Thymus (tissue), 11 donors: ENCODE measurements around the gene ADGRB3. TPM values are rescaled to one million over a fixed set of nuclear protein-coding genes. Genes with fewer than 3 reads are reported as not detected.

ENCODE experiments used
- DNase-seq, 9 donors: peaks; one replicate each; pipeline ENCODE4 v3.0.0-alpha.2; 2013; ENCODE audit warnings: low spot score in 9 of 9, low read depth in 6 of 9, missing footprints in 1 of 9
- H3K27ac ChIP-seq, 2 donors: one replicate each; pipeline ENCODE4 v1.5.1; 2013; ENCODE audit warnings: control low read depth in 1 of 2, low read depth in 1 of 2, low read length in 1 of 2, mild to moderate bottlenecking in 1 of 2, moderate library complexity in 1 of 2
- H3K27me3 ChIP-seq, 2 donors: one replicate each; pipeline ENCODE4 v1.5.1; 2013; ENCODE audit warnings: low read length in 1 of 2; ENCODE audit not compliant: control insufficient read depth in 2 of 2, insufficient read depth in 1 of 2
- H3K36me3 ChIP-seq, 2 donors: one replicate each; pipeline ENCODE4 v1.5.1; 2013; ENCODE audit warnings: low read length in 1 of 2, mild to moderate bottlenecking in 1 of 2, moderate library complexity in 1 of 2; ENCODE audit not compliant: control insufficient read depth in 2 of 2, insufficient read depth in 2 of 2
- H3K4me1 ChIP-seq, 2 donors: one replicate each; pipeline ENCODE4 v1.5.1; 2013; ENCODE audit warnings: low read length in 2 of 2; ENCODE audit not compliant: control insufficient read depth in 2 of 2, insufficient read depth in 2 of 2
- H3K4me3 ChIP-seq, 2 donors: one replicate each; pipeline ENCODE4 v1.5.1; 2013; ENCODE audit warnings: low read length in 2 of 2, control low read depth in 1 of 2, mild to moderate bottlenecking in 1 of 2
- H3K9me3 ChIP-seq, 2 donors: one replicate each; pipeline ENCODE4 v1.5.1; 2013; ENCODE audit warnings: low read length in 1 of 2, mild to moderate bottlenecking in 1 of 2; ENCODE audit not compliant: control insufficient read depth in 2 of 2, insufficient read depth in 1 of 2
- WGBS: extraction: QIAGEN DNeasy Blood & Tissue Kit; methylation state at CpG from one replicate; pipeline ENCODE4 v1.1.7; 2013; 5-methylcytosine and 5-hydroxymethylcytosine counted together
- polyA plus RNA-seq: library from polyadenylated mRNA; stranded (reverse); fragments of 200-250 nt; gene quantifications from one replicate; pipeline ENCODE4 v1.2.3, GENCODE V29; 2013
- total RNA-seq: library from RNA; stranded (reverse); fragments of 120-200 nt; gene quantifications from one replicate; pipeline ENCODE4 v1.2.4, GENCODE V29; 2013
- donor health status: healthy.

ADGRB3 gene
- total and polyA plus RNA-seq, 2 donors = 0.09 TPM

- H3K36me3 ChIP-seq = no peaks in the 10 kb centered on the region
- H3K4me3 ChIP-seq = no peak overlapping the region
- H3K27ac ChIP-seq = no peak overlapping the region
- WGBS = 95% methylated on average over 5 of the region's 5 CpGs
- no peaks in the 10 kb centered on the region for H3K27me3 ChIP-seq
- no peak for DNase-seq
- no peaks in the 10 kb centered on the region for H3K9me3 ChIP-seq
- no peaks in the 10 kb centered on the region for H3K4me1 ChIP-seq
These were observed 703.5 kb downstream of the ADGRB3 start for GRCh38 chr6:69338431-69339162.

GRCh38 chr6:69339163-69339550 is 704.1 kb downstream of the ADGRB3 start:
- DNase-seq = no peak
- Histone ChIP-seq H3K36me3 (no peaks in the 10 kb centered on the region), H3K4me3 (no peak overlapping the region), H3K27ac (no peak overlapping the region), H3K9me3 (no peaks in the 10 kb centered on the region), H3K27me3 (no peaks in the 10 kb centered on the region), H3K4me1 (no peaks in the 10 kb centered on the region)
- WGBS = 89% methylated on average over 6 of the region's 6 CpGs

DNA sequence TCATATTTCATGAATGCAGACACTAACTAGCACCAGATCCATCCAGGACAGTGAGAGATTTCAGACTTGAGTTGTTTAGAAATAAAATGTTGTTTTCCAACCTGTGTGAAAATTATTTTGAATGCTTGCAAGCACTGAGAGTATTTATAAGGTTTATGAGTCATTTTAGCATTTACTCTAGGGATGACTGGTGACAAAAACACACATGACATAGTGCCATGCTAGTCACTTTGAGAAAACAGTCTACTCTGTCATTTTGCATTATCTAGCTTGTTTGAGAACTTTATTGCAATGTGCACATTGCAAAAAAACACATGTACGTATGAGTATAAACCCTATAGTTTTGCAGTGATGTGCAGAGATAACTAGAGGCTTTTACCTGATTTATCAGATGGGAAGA is 705.1 kb downstream of the ADGRB3 start:
- no peak for DNase-seq
- no peaks in the 10 kb centered on the region for H3K27me3 ChIP-seq
- WGBS = 91% methylated on average over 1 of the region's 1 CpG

DNA sequence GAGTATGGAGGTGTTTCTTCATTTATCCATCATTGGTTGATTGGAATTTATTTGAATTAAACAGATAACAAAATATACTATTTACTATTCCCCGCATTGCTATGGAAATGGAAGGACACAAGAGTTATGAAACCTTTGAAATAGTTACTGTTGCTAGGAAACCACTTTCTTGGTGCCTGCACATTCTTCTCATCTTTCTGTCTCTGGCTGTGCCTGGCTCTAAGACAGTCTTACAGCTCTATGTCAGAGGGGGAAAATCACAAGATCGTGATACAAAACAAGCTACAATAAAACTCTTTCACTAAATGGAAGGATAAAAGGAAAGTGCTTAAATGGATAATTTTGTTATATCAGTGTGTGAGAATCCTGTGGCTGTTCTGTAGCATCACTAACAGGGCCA is 708.8 kb downstream of the ADGRB3 start:
- no peak for DNase-seq
- WGBS = 91% methylated on average over 2 of the region's 2 CpGs
- no peak overlapping the region for H3K27ac ChIP-seq

More for the DNA sequence above, 705.1 kb downstream of the ADGRB3 start:
- Histone ChIP-seq H3K4me1 (no peaks in the 10 kb centered on the region), H3K36me3 (no peaks in the 10 kb centered on the region), H3K9me3 (no peaks in the 10 kb centered on the region), H3K4me3 (no peak overlapping the region), H3K27ac (no peak overlapping the region)

DNA sequence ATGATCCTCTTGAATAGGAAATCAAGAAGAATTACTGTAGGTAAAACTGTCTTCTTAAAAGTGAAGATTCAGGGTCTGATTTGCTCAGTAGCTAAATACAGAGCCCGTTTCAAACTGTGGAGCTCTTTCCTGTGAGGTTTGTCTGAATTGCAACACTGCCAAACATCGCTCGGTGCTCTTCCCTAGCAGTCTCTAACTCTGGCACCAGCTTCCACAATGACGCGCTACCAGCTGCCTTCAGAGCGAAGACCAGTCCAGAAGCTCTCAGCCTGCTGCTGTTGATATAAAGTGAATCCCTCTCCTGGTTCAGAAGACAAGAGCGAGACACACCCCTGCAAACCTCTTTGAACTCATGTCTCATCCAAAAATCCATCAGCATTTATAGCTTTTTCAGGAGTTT is 714.7 kb downstream of the ADGRB3 start:
- H3K27ac ChIP-seq = no peak overlapping the region
- no peaks in the 10 kb centered on the region for H3K27me3 ChIP-seq
- no peak for DNase-seq
- no peaks in the 10 kb centered on the region for H3K9me3 ChIP-seq
- no peak overlapping the region for H3K4me3 ChIP-seq
- WGBS = 83% methylated on average over 7 of the region's 7 CpGs
- no peaks in the 10 kb centered on the region for H3K36me3 ChIP-seq
- H3K4me1 ChIP-seq = no peaks in the 10 kb centered on the region

More for the DNA sequence above, 708.8 kb downstream of the ADGRB3 start:
- Histone ChIP-seq H3K27me3 (no peaks in the 10 kb centered on the region), H3K4me3 (no peak overlapping the region), H3K36me3 (no peaks in the 10 kb centered on the region), H3K9me3 (no peaks in the 10 kb centered on the region), H3K4me1 (no peaks in the 10 kb centered on the region)

DNA sequence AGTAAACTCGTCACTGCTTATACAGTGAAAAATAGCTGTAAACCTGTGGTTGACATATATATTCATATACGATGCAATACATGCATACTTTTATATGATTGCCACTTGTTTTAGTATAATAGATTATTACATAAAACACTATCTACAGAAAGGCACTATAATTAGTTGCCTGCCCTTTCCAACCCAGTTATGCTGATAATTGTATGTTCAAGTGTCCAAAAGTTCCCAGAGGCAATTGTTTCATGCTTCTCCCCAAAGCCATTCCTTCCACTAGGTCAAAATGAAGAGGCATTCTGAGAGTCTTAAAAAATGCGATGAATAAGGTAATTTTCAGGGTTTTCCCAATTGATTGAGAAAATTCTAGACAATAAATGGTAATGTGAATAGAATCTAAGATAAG is 727.1 kb downstream of the ADGRB3 start:
- DNase-seq = no peak
- 94% methylated on average over 3 of the region's 3 CpGs for WGBS
- H3K27me3 ChIP-seq = no peaks in the 10 kb centered on the region
- H3K9me3 ChIP-seq = no peaks in the 10 kb centered on the region
- H3K27ac ChIP-seq = no peak overlapping the region
- no peak overlapping the region for H3K4me3 ChIP-seq
- no peaks in the 10 kb centered on the region for H3K4me1 ChIP-seq
- no peaks in the 10 kb centered on the region for H3K36me3 ChIP-seq

GRCh38 chr6:69366831-69367230 is 731.7 kb downstream of the ADGRB3 start:
- H3K4me3 ChIP-seq = no peak overlapping the region
- H3K27ac ChIP-seq = no peak overlapping the region
- DNase-seq = no peak
- H3K36me3 ChIP-seq = no peaks in the 10 kb centered on the region
- H3K27me3 ChIP-seq = no peaks in the 10 kb centered on the region
- no peaks in the 10 kb centered on the region for H3K9me3 ChIP-seq
- WGBS = 95% methylated on average over 1 of the region's 1 CpG
- no peaks in the 10 kb centered on the region for H3K4me1 ChIP-seq

GRCh38 chr6:69368613-69369012 is 733.5 kb downstream of the ADGRB3 start:
- no peaks in the 10 kb centered on the region for H3K27me3 ChIP-seq
- H3K4me1 ChIP-seq = no peaks in the 10 kb centered on the region
- H3K9me3 ChIP-seq = no peaks in the 10 kb centered on the region
- no peak for DNase-seq
- no peaks in the 10 kb centered on the region for H3K36me3 ChIP-seq
- H3K4me3 ChIP-seq = no peak overlapping the region
- H3K27ac ChIP-seq = no peak overlapping the region
- whole genome bisulfite sequencing = 89% methylated on average over 1 of the region's 1 CpG

GRCh38 chr6:69370763-69371162 is 735.7 kb downstream of the ADGRB3 start:
- H3K4me3 ChIP-seq = no peak overlapping the region
- 80% methylated on average over 3 of the region's 3 CpGs for WGBS
- no peak for DNase-seq
- H3K36me3 ChIP-seq = no peaks in the 10 kb centered on the region
- no peaks in the 10 kb centered on the region for H3K9me3 ChIP-seq
- H3K27me3 ChIP-seq = no peaks in the 10 kb centered on the region
- no peaks in the 10 kb centered on the region for H3K4me1 ChIP-seq
- no peak overlapping the region for H3K27ac ChIP-seq
